ENCODE measurements around the gene ACSM3.

The ACSM3 gene

DNA sequence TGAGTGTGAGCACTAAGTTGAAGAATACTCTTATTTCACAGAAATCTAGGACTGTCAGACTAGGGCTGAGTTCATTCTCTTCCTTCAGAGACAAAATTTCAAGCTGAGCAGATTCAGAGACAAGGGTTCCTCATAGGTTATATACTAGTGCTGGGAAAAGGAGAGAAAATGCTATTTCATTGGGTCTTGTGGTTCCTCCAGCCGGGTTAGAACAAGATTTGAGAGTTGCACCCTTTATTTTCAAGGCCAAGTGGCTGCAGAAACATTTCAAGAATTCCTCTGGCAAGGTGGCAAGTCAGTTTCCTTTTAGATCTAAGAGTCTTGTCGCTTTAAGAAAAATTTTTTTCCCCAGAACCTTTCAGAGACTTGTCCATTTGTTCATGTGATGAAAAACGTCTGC, 29.0 kb upstream of the ACSM3 start:
- TF ChIP-seq, protein P1, sequence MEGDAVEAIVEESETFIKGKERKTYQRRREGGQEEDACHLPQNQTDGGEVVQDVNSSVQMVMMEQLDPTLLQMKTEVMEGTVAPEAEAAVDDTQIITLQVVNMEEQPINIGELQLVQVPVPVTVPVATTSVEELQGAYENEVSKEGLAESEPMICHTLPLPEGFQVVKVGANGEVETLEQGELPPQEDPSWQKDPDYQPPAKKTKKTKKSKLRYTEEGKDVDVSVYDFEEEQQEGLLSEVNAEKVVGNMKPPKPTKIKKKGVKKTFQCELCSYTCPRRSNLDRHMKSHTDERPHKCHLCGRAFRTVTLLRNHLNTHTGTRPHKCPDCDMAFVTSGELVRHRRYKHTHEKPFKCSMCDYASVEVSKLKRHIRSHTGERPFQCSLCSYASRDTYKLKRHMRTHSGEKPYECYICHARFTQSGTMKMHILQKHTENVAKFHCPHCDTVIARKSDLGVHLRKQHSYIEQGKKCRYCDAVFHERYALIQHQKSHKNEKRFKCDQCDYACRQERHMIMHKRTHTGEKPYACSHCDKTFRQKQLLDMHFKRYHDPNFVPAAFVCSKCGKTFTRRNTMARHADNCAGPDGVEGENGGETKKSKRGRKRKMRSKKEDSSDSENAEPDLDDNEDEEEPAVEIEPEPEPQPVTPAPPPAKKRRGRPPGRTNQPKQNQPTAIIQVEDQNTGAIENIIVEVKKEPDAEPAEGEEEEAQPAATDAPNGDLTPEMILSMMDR (IDR thresholded peaks at IDR 0.05; ENCODE audit: low read length, missing control alignments) = no peak
- no peak overlapping the region for H3K4me3 ChIP-seq (replicated peaks; ENCODE audit: low read depth, low read length)
- DNase-seq (ENCODE audit: low read depth) = no peak

DNA sequence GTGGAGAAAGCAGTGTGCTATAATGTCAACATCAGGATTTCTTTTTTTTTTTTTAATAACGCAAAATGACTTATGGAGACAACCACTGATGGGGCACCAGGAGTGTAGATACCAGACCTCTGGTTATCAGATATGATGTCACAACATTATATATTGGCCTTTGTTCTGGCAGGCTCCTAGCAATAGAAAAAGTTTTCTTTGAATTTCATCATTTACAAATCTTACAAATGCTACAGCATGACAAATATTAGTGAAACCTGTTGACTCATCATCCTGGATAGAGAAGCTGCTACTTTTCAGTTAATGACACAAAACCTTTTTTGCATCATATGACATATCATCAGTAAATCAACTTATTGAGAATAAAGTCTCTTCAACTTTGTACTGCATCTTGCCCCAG, 28.3 kb upstream of the ACSM3 start:
- TF ChIP-seq, protein P1 (IDR thresholded peaks at IDR 0.05; ENCODE audit: low read length, missing control alignments) = no peak
- peak; percentile 5 for DNase-seq (ENCODE audit: low read depth)
- no peak overlapping the region for H3K4me3 ChIP-seq (replicated peaks; ENCODE audit: low read depth, low read length)

DNA sequence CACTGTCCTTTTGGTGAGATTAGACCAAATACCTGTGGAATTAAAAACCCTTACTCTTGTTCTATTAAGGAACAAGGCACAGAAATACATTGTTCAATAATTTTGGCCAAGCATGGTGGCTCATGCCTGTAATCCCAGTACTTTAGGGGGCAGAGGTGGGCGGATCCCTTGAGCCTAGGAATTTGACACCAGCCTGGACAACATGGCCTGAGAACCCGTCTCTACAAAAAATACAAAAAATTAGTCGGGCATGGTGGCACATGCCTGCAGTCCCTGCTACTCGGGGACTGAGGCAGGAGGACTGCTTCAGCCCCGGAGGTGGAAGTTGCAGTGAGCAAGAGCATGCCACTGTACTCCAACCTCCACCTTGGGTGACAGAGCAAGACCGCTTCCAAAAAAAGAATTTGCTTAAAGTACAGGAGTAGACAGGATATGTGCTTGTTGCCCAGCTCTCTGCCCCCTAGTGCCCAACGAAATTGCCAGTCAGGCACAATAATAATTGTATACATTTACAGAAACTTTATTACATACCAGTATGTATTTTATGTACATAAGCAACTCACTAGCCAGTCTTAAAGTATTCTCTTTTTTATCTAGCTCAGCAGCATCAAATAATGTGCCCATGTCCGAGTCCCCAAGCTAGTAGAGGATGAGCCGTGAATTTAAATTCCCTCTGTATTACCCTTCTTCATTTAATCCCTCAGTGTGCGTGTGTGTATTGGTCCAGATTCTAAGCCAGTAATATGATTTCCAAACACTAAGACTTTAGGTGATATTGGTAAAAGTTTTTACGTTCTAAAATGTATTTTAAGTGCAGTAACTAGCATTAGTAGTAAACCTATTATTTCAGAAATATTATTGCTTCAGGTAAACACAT, 23.6 kb upstream of the ACSM3 start:
- TF ChIP-seq, protein P1 (IDR thresholded peaks at IDR 0.05; ENCODE audit: low read length, missing control alignments) = peak; percentile 51
- H3K4me3 ChIP-seq (replicated peaks; ENCODE audit: low read depth, low read length) = peak overlapping the region; percentile 99
- peak; percentile 10 for DNase-seq (ENCODE audit: low read depth)

DNA sequence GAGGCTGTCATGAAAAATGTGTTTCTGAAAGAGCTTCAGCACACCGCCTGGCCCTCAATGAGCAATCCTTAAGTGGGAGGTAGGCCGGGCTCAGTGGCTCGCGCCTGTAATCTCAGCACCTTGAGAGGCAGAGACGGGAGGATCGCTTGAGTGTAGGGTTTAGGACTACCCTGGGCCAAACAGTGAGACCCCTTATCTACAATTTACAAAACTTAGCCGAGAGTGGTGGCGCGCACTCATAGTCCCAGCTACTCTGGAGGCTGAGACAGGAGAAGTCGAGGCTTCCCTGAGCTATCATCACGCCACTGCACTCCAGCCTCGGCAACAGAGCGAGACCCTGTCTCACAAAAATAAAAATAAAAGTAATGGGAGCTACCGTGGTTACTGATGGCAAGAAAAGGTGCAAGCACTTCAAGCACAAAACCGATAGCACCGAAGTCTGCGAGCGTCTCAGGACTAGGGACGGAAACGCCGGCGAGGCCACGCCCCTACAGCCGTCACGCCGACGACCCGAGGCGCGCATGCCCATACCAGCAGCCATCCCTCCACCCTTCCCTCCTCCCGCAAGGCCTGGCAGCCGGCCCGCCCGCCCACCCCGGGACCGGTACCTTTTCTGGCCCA, 22.8 kb upstream of the ACSM3 start:
- TF ChIP-seq, protein P1 (IDR thresholded peaks at IDR 0.05; ENCODE audit: low read length, missing control alignments) = no peak
- peak overlapping the region; percentile 99 for H3K4me3 ChIP-seq (replicated peaks; ENCODE audit: low read depth, low read length)
- peak; percentile 80 for DNase-seq (ENCODE audit: low read depth)

DNA sequence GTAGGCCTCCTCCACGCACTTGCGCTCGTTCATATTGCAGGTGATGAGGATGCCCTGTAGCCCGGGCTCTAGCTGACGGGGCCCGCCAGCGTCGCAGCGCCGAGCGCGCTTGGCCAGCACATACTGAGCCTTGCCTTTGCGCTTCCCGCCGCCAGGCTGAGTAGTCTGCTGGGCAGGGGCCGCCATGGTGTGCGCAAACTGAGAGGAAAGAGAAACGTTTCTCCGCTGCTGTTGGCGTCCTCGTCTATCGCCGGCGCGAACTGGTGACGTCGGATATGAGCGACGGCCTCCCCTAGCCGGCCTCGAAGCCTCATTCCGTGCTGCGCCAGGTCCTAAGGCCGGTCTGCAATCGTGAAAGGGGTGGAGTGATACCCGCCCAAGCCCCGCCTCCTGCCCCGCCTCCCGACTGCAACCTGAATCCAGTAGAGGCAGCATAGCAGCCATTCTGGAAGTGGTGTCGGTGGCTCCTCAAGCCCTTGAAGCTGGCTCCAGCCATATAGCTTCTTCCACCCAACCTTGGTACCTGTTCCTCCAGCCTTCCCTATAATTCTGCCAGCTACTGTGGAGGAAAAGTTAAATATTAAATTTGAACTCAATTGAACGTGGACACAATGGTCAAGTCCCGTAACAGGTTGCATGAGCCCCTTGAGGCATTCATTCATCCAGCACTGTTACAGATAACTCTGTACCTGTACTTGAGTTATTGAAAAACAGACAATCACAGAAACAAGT, 22.1 kb upstream of the ACSM3 start, which contains the start of gene THUMPD1:
Gene THUMPD1, minus strand, starts transcription at position 265 of the 732 bp plus-strand sequence. Its CDS starts 79 bp downstream, at position 186.
- TF ChIP-seq, protein P1 (IDR thresholded peaks at IDR 0.05; ENCODE audit: low read length, missing control alignments) = peak; percentile 28
- H3K4me3 ChIP-seq (replicated peaks; ENCODE audit: low read depth, low read length) = peak within 1 kb of the TSS; percentile 99
- DNase-seq (ENCODE audit: low read depth) = peak; percentile 96

DNA sequence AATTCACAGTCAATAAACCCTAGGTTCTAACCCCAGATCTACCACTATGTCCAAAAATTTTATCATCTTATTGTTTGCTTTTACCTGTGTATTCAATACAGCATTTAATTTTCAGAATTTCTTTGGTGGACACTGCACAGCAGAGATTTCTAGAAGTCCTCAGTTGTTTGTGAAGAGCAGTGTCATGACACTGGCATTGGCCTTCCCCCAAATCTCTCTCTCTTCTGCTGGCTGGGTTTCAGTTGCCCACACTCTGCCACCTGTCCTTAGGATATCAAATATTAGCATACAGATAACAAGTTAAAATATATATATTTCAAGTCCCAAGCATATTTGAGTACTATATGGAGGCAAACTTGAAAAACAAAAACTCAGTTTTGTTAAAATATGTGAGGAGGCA, 20.2 kb upstream of the ACSM3 start:
- TF ChIP-seq, protein P1 (IDR thresholded peaks at IDR 0.05; ENCODE audit: low read length, missing control alignments) = no peak
- no peak overlapping the region for H3K4me3 ChIP-seq (replicated peaks; ENCODE audit: low read depth, low read length)
- no peak for DNase-seq (ENCODE audit: low read depth)
